ENCODE measurements around the gene OR52J3. TPM values are rescaled to one million over a fixed set of nuclear protein-coding genes. Genes with fewer than 3 reads are reported as not detected.

Gene OR52J3
- not detected for polyA plus RNA-seq (2013, experiment 1 of 2; ENCODE audit: insufficient read length)
- not detected for polyA plus RNA-seq (2013, experiment 2 of 2; ENCODE audit: insufficient read length)

- no peak for DNase-seq
Observed at GRCh38 chr11:5046226-5046625, at the start of gene OR52J3. OR52J3 (plus strand) TSS chr11:5046526; CDS start chr11:5046526, 0 bp downstream.

- peak; percentile 53 for DNase-seq
Observed at GRCh38 chr11:5004424-5005274, 41.7 kb upstream of the OR52J3 start.

GRCh38 chr11:5007561-5007960, 38.8 kb upstream of the OR52J3 start:
- no peak for DNase-seq

GRCh38 chr11:5011254-5011653, 35.1 kb upstream of the OR52J3 start:
- DNase-seq = no peak

- DNase-seq = no peak
Observed at GRCh38 chr11:5013012-5013411, 33.3 kb upstream of the OR52J3 start.

GRCh38 chr11:5021996-5022395, 24.3 kb upstream of the OR52J3 start:
- DNase-seq = no peak

GRCh38 chr11:5036669-5037068, 9.7 kb upstream of the OR52J3 start:
- DNase-seq = no peak

GRCh38 chr11:5037926-5038325, 8.4 kb upstream of the OR52J3 start:
- no peak for DNase-seq

GRCh38 chr11:5038341-5038740, 8.0 kb upstream of the OR52J3 start:
- no peak for DNase-seq

- DNase-seq = no peak
Observed at GRCh38 chr11:5040876-5041275, 5.5 kb upstream of the OR52J3 start.

- DNase-seq = peak; percentile 6
Observed at GRCh38 chr11:5042091-5042490, 4.2 kb upstream of the OR52J3 start.

- DNase-seq = peak; percentile 69
Observed at GRCh38 chr11:5043380-5043779, 2.9 kb upstream of the OR52J3 start.

GRCh38 chr11:5046754-5047330, 516 bp downstream of the OR52J3 start:
- no peak for DNase-seq

GRCh38 chr11:5058679-5059078, 12.4 kb downstream of the OR52J3 start:
- peak; percentile 30 for DNase-seq

- DNase-seq = no peak
Observed at GRCh38 chr11:5059391-5059790, 13.1 kb downstream of the OR52J3 start, which contains the start of gene OR52E2. OR52E2 (minus strand) TSS chr11:5059627; CDS start chr11:5059627, 0 bp downstream.

- DNase-seq = no peak
Observed at GRCh38 chr11:5065027-5065426, 18.7 kb downstream of the OR52J3 start.

- DNase-seq = no peak
Observed at GRCh38 chr11:5069272-5069671, 22.9 kb downstream of the OR52J3 start, which contains the start of gene OR52E1. OR52E1 (plus strand) TSS chr11:5069572.

- no peak for DNase-seq
Observed at GRCh38 chr11:5071799-5072198, 25.5 kb downstream of the OR52J3 start.

- no peak for DNase-seq
Observed at GRCh38 chr11:5081405-5081804, 35.1 kb downstream of the OR52J3 start.

- no peak for DNase-seq
Observed at GRCh38 chr11:5083602-5084001, 37.3 kb downstream of the OR52J3 start.

- DNase-seq = no peak
Observed at GRCh38 chr11:5088556-5088955, 42.2 kb downstream of the OR52J3 start.

- DNase-seq = no peak
Observed at GRCh38 chr11:5090668-5091067, 44.3 kb downstream of the OR52J3 start.

GRCh38 chr11:5092821-5093585, 46.7 kb downstream of the OR52J3 start:
- peak; percentile 62 for DNase-seq
